ENCODE measurements around the gene WFDC10B. TPM values are rescaled to one million over a fixed set of nuclear protein-coding genes. Genes with fewer than 3 reads are reported as not detected.
"Not testable (repeated sequence)": the region's sequence is repeated elsewhere in the genome, so short reads cannot be mapped to it uniquely, and the experiment has no call there.

The WFDC10B gene
- total and polyA plus RNA-seq, 5 donors: not detected

DNA sequence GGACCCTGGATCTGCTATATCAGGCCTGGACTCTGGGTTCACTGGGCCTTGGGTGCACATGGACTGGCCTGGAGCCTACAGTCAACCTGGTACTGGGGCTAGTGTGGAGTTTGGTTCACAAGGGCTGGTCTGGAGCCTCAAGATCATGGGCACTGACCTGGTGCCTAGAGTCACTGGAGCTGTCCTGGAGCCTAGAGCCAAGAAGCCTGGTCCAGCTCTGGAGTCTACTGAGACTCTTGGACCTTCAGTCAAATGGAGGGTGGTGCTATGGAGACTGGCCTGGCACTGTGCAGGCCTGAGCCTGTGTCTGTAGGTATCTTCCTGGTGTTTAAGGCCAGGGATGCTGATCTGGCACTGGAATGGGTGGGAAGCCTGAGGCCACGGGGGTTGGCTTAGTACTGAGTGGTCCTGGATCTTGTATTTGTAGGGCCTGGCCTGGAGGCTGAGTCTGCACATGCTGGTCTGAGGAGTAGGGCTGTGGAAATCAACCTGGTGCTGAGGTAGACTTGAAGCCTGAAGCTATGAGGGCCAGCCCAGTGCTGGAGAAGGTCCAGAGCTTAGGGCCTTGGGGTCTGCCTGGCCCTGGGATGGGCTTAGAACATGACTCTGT lies 57.3 kb downstream of the WFDC10B start:
- WGBS: 64% methylated on average over 1 of the region's 1 CpG
- ATAC-seq: no peak

DNA sequence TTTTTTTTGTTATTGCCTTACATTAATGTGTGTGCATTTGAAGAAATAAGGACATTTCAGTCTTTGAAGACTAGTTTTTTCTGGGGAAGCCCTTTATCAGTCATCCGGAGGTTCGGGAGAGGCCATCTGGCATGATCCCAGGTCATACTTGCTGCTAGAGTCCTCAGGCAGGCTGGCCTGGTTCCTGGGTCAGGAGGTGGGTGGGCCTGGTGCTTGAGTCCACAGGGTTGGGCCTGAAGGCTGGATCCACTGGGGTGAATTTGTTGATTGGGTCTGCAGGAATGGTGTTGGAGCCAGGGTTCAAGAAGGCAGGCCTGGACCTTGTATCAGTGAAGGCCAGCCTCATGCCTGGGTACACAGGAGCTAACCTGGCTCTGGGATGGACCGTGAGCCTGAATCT lies 57.9 kb downstream of the WFDC10B start:
- DNase-seq (no peak), ATAC-seq (no peak)
- Histone ChIP-seq H3K9me3 (ENCODE audit: control insufficient read depth, low read length) (no peaks in the 10 kb centered on the region), H3K4me3 (ENCODE audit: low read length) (no peak overlapping the region), H3K4me1 (ENCODE audit: control insufficient read depth, insufficient read depth, low read length) (no peaks in the 10 kb centered on the region), H3K27ac (ENCODE audit: low read length) (no peak overlapping the region), H3K27me3 (ENCODE audit: control insufficient read depth, insufficient read depth) (no peaks in the 10 kb centered on the region)
- intact Hi-C loops (cut with DNase I): no loop called here
- WGBS: 63% methylated on average over 3 of the region's 3 CpGs

More for the DNA sequence above, 57.3 kb downstream of the WFDC10B start:
- no peaks in the 10 kb centered on the region for H3K27me3 ChIP-seq (ENCODE audit: control insufficient read depth, insufficient read depth)
- intact Hi-C loops (cut with DNase I): no loop called here
- H3K4me3 ChIP-seq (ENCODE audit: low read length): no peak overlapping the region
- H3K27ac ChIP-seq (ENCODE audit: low read length): no peak overlapping the region
- H3K4me1 ChIP-seq (ENCODE audit: control insufficient read depth, insufficient read depth, low read length): no peaks in the 10 kb centered on the region
- H3K9me3 ChIP-seq (ENCODE audit: control insufficient read depth, low read length): no peaks in the 10 kb centered on the region
- DNase-seq: no peak

DNA sequence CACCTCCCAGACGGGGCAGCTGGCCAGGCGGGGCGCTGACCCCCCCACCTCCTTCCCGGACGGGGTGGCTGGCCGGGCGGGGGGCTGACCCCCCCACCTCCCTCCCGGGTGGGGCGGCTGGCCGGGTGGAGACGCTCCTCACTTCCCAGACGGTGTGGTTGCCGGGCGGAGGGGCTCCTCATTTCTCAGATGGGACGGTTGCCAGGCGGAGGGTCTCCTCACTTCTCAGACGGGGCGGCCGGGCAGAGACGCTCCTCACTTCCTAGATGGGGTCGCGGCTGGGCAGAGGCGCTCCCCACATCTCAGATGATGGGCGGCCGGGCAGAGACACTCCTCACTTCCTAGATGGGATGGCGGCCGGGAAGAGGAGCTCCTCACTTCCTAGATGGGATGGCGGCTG lies 59.0 kb downstream of the WFDC10B start:
- ATAC-seq; H3K4me3 ChIP-seq (ENCODE audit: low read length); H3K27me3 ChIP-seq (ENCODE audit: control insufficient read depth, insufficient read depth); H3K4me1 ChIP-seq (ENCODE audit: control insufficient read depth, insufficient read depth, low read length); H3K9me3 ChIP-seq (ENCODE audit: control insufficient read depth, low read length); intact Hi-C loops (cut with DNase I); H3K27ac ChIP-seq (ENCODE audit: low read length): not testable (repeated sequence)
- peak in 2 of 3 donors; percentile 28 to 55 for DNase-seq
- WGBS: 90% methylated on average over 28 of the region's 28 CpGs

- ATAC-seq; H3K9me3 ChIP-seq (ENCODE audit: control insufficient read depth, low read length); H3K4me3 ChIP-seq (ENCODE audit: low read length); H3K27me3 ChIP-seq (ENCODE audit: control insufficient read depth, insufficient read depth); intact Hi-C loops (cut with DNase I); H3K27ac ChIP-seq (ENCODE audit: low read length); H3K4me1 ChIP-seq (ENCODE audit: control insufficient read depth, insufficient read depth, low read length): not testable (repeated sequence)
- 96% methylated on average over 24 of the region's 24 CpGs for WGBS
- peak in 1 of 3 donors; percentile 26 for DNase-seq
These were observed 63.7 kb downstream of the WFDC10B start for GRCh38 chr20:45641076-45641475.

- no peak overlapping the region for H3K4me3 ChIP-seq (ENCODE audit: low read length)
- intact Hi-C loops (cut with DNase I): no loop called here
- no peak overlapping the region for H3K27ac ChIP-seq (ENCODE audit: low read length)
- no peaks in the 10 kb centered on the region for H3K9me3 ChIP-seq (ENCODE audit: control insufficient read depth, low read length)
- H3K4me1 ChIP-seq (ENCODE audit: control insufficient read depth, insufficient read depth, low read length): no peaks in the 10 kb centered on the region
- WGBS: 83% methylated on average over 5 of the region's 5 CpGs
- DNase-seq: no peak
- no peaks in the 10 kb centered on the region for H3K27me3 ChIP-seq (ENCODE audit: control insufficient read depth, insufficient read depth)
- no peak for ATAC-seq
These were observed 65.1 kb downstream of the WFDC10B start for GRCh38 chr20:45639687-45640086.

DNA sequence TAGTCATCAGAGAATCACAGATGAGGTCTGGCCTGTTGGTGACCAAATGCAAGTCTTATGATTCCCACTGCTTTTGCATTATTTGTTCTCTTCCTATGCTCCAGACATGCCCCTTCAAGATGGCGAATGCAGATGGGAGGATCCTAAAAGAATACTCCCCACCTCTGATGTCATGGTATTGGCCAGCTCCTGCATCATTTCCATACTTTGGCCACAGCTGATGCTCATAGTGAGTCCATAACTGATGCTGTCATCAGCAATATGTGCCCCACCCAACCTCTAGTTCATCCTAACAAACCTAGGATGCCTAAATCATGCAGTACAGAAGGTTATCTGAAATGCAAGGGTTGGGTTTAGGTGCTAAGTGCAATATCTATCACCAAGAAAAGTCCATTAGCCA lies 68.3 kb downstream of the WFDC10B start:
- DNase-seq: no peak
- ATAC-seq: no peak
- intact Hi-C loops (cut with DNase I): no loop called here
- no peaks in the 10 kb centered on the region for H3K9me3 ChIP-seq (ENCODE audit: control insufficient read depth, low read length)
- no peaks in the 10 kb centered on the region for H3K4me1 ChIP-seq (ENCODE audit: control insufficient read depth, insufficient read depth, low read length)
- no peaks in the 10 kb centered on the region for H3K27me3 ChIP-seq (ENCODE audit: control insufficient read depth, insufficient read depth)
- H3K4me3 ChIP-seq (ENCODE audit: low read length): no peak overlapping the region
- 87% methylated on average over 1 of the region's 1 CpG for WGBS
- H3K27ac ChIP-seq (ENCODE audit: low read length): no peak overlapping the region

Small RNA genes lying within 50 kb of the gene (microRNA-seq; reads per million reads assigned to microRNA genes)
- gene MIR3617: 1.6 to 3.4 reads per million in 2 donors

Other genes with a start within 250 kb of the WFDC10B start
- 1 to 10 TPM; 1.1 to 2.7 (median 1.9) TPM for gene WFDC2, start 235.3 kb downstream of the WFDC10B start, total RNA-seq
- 2.6 TPM for gene WFDC2, start 235.3 kb downstream of the WFDC10B start, polyA plus RNA-seq
- not detected for gene SPINT3, start 189.4 kb downstream of the WFDC10B start, total RNA-seq
- gene SPINT3, start 189.4 kb downstream of the WFDC10B start, polyA plus RNA-seq: not detected
- not detected for gene WFDC6, start 165.5 kb downstream of the WFDC10B start, total RNA-seq
- not detected for gene WFDC6, start 165.5 kb downstream of the WFDC10B start, polyA plus RNA-seq
- gene EPPIN, start 157.6 kb downstream of the WFDC10B start, total RNA-seq: under 1 TPM in 1 of 4 donors, not detected in 3; 0.09 TPM
- not detected for gene EPPIN, start 157.6 kb downstream of the WFDC10B start, polyA plus RNA-seq
- gene WFDC8, start 125.7 kb downstream of the WFDC10B start, total RNA-seq: not detected
- not detected for gene WFDC8, start 125.7 kb downstream of the WFDC10B start, polyA plus RNA-seq
- gene WFDC10A, start 75.3 kb downstream of the WFDC10B start, total RNA-seq: not detected
- not detected for gene WFDC10A, start 75.3 kb downstream of the WFDC10B start, polyA plus RNA-seq
- gene WFDC9, start 73.7 kb downstream of the WFDC10B start, total RNA-seq: not detected
- not detected for gene WFDC9, start 73.7 kb downstream of the WFDC10B start, polyA plus RNA-seq
- not detected for gene WFDC11, start 34.8 kb downstream of the WFDC10B start, total RNA-seq
- not detected for gene WFDC11, start 34.8 kb downstream of the WFDC10B start, polyA plus RNA-seq
- gene WFDC13, start 3.0 kb downstream of the WFDC10B start, total RNA-seq: not detected
- not detected for gene WFDC13, start 3.0 kb downstream of the WFDC10B start, polyA plus RNA-seq
- not detected for gene SPINT4, start 17.3 kb upstream of the WFDC10B start, total RNA-seq
- gene SPINT4, start 17.3 kb upstream of the WFDC10B start, polyA plus RNA-seq: not detected
- gene WFDC3, start 86.9 kb upstream of the WFDC10B start, total RNA-seq: 1 to 10 TPM in 1 of 4 donors, under 1 TPM in 1, not detected in 2; 0.57 to 1.4 TPM
- gene WFDC3, start 86.9 kb upstream of the WFDC10B start, polyA plus RNA-seq: 1.2 TPM
- gene DNTTIP1, start 86.9 kb upstream of the WFDC10B start, total RNA-seq: 10 to 100 TPM; 15.3 to 20.4 (median 17.5) TPM
- gene DNTTIP1, start 86.9 kb upstream of the WFDC10B start, polyA plus RNA-seq: 23.6 TPM
- gene UBE2C, start 107.6 kb upstream of the WFDC10B start, total RNA-seq: 1 to 10 TPM in 2 of 4 donors, under 1 TPM in 1, not detected in 1; 0.85 to 2.1 (median 1.7) TPM
- 0.25 TPM for gene UBE2C, start 107.6 kb upstream of the WFDC10B start, polyA plus RNA-seq
- gene TNNC2, start 122.3 kb upstream of the WFDC10B start, total RNA-seq: under 1 TPM in 1 of 4 donors, not detected in 3; 0.46 TPM
- 0.77 TPM for gene TNNC2, start 122.3 kb upstream of the WFDC10B start, polyA plus RNA-seq
- 10 to 100 TPM; 25.8 to 30.7 (median 28.7) TPM for gene SNX21, start 128.8 kb upstream of the WFDC10B start, total RNA-seq
- gene SNX21, start 128.8 kb upstream of the WFDC10B start, polyA plus RNA-seq: 23.5 TPM
- 10 to 100 TPM; 21.1 to 31.5 (median 30.2) TPM for gene ACOT8, start 152.4 kb upstream of the WFDC10B start, total RNA-seq
- 47.9 TPM for gene ACOT8, start 152.4 kb upstream of the WFDC10B start, polyA plus RNA-seq
- gene ZSWIM3, start 152.6 kb upstream of the WFDC10B start, total RNA-seq: 1 to 10 TPM; 1.7 to 3.3 (median 2.4) TPM
- gene ZSWIM3, start 152.6 kb upstream of the WFDC10B start, polyA plus RNA-seq: 2.1 TPM
- 10 to 100 TPM; 10.5 to 13.5 (median 11.2) TPM for gene ZSWIM1, start 176.2 kb upstream of the WFDC10B start, total RNA-seq
- gene ZSWIM1, start 176.2 kb upstream of the WFDC10B start, polyA plus RNA-seq: 5.5 TPM
- 1 to 10 TPM; 1.8 to 2.6 (median 2.2) TPM for gene SPATA25, start 182.6 kb upstream of the WFDC10B start, total RNA-seq
- gene SPATA25, start 182.6 kb upstream of the WFDC10B start, polyA plus RNA-seq: 1.7 TPM
- gene NEURL2, start 186.2 kb upstream of the WFDC10B start, total RNA-seq: 1 to 10 TPM; 7.5 to 9.8 (median 7.9) TPM
- gene NEURL2, start 186.2 kb upstream of the WFDC10B start, polyA plus RNA-seq: 7.0 TPM
- 100 to 1,000 TPM; 102 to 134 (median 112) TPM for gene CTSA, start 186.3 kb upstream of the WFDC10B start, total RNA-seq
- 126 TPM for gene CTSA, start 186.3 kb upstream of the WFDC10B start, polyA plus RNA-seq
- 100 to 1,000 TPM in 2 of 4 donors, 10 to 100 TPM in 2; 63.7 to 117 (median 90.4) TPM for gene PLTP, start 207.1 kb upstream of the WFDC10B start, total RNA-seq
- 34.3 TPM for gene PLTP, start 207.1 kb upstream of the WFDC10B start, polyA plus RNA-seq
- 10 to 100 TPM; 28.0 to 31.8 (median 29.6) TPM for gene PCIF1, start 229.7 kb upstream of the WFDC10B start, total RNA-seq
- 22.2 TPM for gene PCIF1, start 229.7 kb upstream of the WFDC10B start, polyA plus RNA-seq

All from right cardiac atrium (tissue), 5 donors.